ENCODE data around the gene LSP1.

DNA sequence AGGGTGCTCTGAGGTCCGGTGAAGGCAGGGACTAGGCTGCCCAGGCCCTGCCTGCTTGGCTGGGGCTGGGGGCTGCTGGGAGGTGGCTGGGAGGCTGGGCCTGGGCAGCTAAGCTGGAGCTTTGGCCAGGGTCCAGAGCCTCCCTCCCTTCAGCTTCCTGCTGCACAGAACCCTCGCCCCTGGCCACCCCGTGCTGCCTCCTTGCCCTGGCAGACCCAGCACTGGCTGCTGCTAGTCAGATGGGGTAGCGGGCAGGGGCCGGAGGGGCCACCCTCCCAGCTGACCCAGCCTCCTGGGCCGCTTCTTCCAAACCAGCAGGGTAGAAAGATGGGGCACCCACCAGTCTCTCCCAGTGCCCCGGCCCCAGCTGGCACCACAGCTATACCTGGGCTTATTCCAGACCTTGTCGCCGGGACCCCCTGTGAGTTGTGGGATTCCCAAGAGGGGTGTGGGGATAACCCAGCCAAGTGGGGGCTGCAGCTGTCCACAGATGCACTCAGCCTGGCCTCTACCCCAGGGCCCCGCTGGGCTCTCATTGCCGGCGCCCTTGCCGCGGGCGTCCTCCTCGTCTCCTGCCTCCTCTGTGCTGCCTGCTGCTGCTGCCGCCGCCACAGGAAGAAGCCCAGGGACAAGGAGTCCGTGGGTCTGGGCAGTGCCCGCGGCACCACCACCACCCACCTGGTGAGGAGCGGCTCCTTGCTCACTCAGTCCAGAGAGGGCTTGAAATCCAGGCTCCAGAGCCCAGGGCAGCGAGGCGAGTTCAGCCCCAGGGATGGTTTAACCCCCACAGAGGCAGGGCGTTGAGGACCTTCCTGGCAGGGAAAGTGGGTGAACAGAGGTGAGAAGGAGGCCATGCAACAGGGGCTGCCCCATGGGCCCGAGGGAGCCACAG lies 17.9 kb upstream of the LSP1 start, which contains the start of gene SYT8:
- TF ChIP-seq, protein P1, sequence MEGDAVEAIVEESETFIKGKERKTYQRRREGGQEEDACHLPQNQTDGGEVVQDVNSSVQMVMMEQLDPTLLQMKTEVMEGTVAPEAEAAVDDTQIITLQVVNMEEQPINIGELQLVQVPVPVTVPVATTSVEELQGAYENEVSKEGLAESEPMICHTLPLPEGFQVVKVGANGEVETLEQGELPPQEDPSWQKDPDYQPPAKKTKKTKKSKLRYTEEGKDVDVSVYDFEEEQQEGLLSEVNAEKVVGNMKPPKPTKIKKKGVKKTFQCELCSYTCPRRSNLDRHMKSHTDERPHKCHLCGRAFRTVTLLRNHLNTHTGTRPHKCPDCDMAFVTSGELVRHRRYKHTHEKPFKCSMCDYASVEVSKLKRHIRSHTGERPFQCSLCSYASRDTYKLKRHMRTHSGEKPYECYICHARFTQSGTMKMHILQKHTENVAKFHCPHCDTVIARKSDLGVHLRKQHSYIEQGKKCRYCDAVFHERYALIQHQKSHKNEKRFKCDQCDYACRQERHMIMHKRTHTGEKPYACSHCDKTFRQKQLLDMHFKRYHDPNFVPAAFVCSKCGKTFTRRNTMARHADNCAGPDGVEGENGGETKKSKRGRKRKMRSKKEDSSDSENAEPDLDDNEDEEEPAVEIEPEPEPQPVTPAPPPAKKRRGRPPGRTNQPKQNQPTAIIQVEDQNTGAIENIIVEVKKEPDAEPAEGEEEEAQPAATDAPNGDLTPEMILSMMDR (IDR thresholded peaks at IDR 0.05) = no peak
- TF ChIP-seq POLR2A (IDR thresholded peaks at IDR 0.05) = no peak

All from adrenal gland (tissue), 5 donors.